Heart right ventricle (tissue), 16 donors: ENCODE data around the gene IL17REL. TPM values are rescaled to one million over a fixed set of nuclear protein-coding genes. Genes with fewer than 3 reads are reported as not detected.
"Not testable (repeated sequence)": the region's sequence is repeated elsewhere in the genome, so short reads cannot be mapped to it uniquely, and the experiment has no call there.

ENCODE experiments used
- ATAC-seq, 8 donors: fragments of 200-7000 bp; cut with Tn5 transposase; one replicate each; pipeline ENCODE4 v1.9.1; 2020; ENCODE audit warnings: mild to moderate bottlenecking in 8 of 8, moderate library complexity in 8 of 8, moderate number of reproducible peaks in 1 of 8
- DNase-seq, 2 donors: peaks; one replicate each; pipeline ENCODE4 v3.0.0-alpha.2; 2020
- H3K27ac ChIP-seq, 10 donors: fragments of 200-600 bp; sonication (generic) in 2 of 10; one replicate each; pipeline versions ENCODE4 v1.5.0 to v1.8.0; 2020 to 2022; ENCODE audit warnings: mild to moderate bottlenecking in 3 of 10
- H3K27me3 ChIP-seq, 7 donors: fragments of 200-600 bp; one replicate each; pipeline ENCODE4 v1.8.0; 2021 to 2022; ENCODE audit warnings: mild to moderate bottlenecking in 2 of 7
- H3K36me3 ChIP-seq, 9 donors: fragments of 200-600 bp; sonication (generic) in 1 of 9; one replicate each; pipeline versions ENCODE4 v1.5.0 to v1.8.0; 2020 to 2022; ENCODE audit warnings: mild to moderate bottlenecking in 2 of 9
- H3K4me1 ChIP-seq, 9 donors: fragments of 200-600 bp; sonication (generic) in 1 of 9; one replicate each; pipeline versions ENCODE4 v1.5.0 to v1.8.0; 2020 to 2022; ENCODE audit warnings: mild to moderate bottlenecking in 4 of 9
- H3K4me3 ChIP-seq, 10 donors: fragments of 200-600 bp; sonication (generic) in 2 of 10; one replicate each; pipeline versions ENCODE4 v1.5.0 to v1.8.0; 2020 to 2022; ENCODE audit warnings: mild to moderate bottlenecking in 7 of 10, moderate library complexity in 2 of 10
- H3K9me3 ChIP-seq, 11 donors: fragments of 200-600 bp in 10 of 11; sonication (generic) in 2 of 11; one replicate each; pipeline versions ENCODE4 v1.5.0 to v1.8.0; 2013 to 2022; ENCODE audit warnings: mild to moderate bottlenecking in 2 of 11, control low read depth in 1 of 11, moderate library complexity in 1 of 11
- WGBS, 2 donors: extraction: QIAGEN DNeasy Blood & Tissue Kit; methylation state at CpG; one replicate each; pipeline ENCODE4 v1.1.7; 2013; ENCODE audit warnings: inconsistent platforms in 1 of 2; 5-methylcytosine and 5-hydroxymethylcytosine counted together
- intact Hi-C, 10 donors: fragments of 100-400 bp; cut with DNase I; formaldehyde crosslinking; loops; one replicate each; pipeline versions ENCODE4 v1.11.1 to v1.14.2; 2022
- polyA plus RNA-seq, 2 donors: library from polyadenylated mRNA; stranded (reverse); fragments of 200-250 nt; gene quantifications; one replicate each; pipeline ENCODE4 v1.2.3, GENCODE V29; 2013
- total RNA-seq, 10 donors: library from RNA; stranded (reverse); fragmentation: NEBNext Ultra II Directional in 3 of 10; extraction: Animal tissue kit (Norgen Biotek cat#: 25700) in 3 of 10; gene quantifications; one replicate each; pipeline versions ENCODE4 v1.2.1 to v1.2.4, GENCODE V29; 2021 to 2023
- TF ChIP-seq, protein P1 (sequence below), 9 donors: fragments of 200-600 bp; sonication (generic) in 2 of 9; IDR thresholded peaks; one replicate each; pipeline versions ENCODE4 v1.5.0 to v1.8.0; 2021 to 2022; ENCODE audit warnings: antibody characterized with exemption in 9 of 9, mild to moderate bottlenecking in 5 of 9, moderate library complexity in 1 of 9
- donor health status: Arrhythmogenic right ventricular cardiomyopathy.
- donor health status: ischemic (EF 13 %, LVEDD 7.1; RV severe dilation, severe dysfunction).
- donor health status: healthy with polysubstance abuse.
- donor health status: DM: no; HTN: yes; CAD: no.
- donor health status: DM: no; HTN: no; CAD: no.
- donor health status: ischemic (EF 25% LVEDD 6.9; RV normal size, moderate dysfunction).
- donor health status: ischemic (EF 25% LVEDD 5.7; RV mildly dilated, moderate dysfunction).
- donor health status: healthy.
- donor health status: DM: yes; HTN: yes; CAD: no.
- donor health status: Ischemic cardiomyopathy.
- donor health status: ischemic (EF 35%, LVEDD 5.7; RV mildly dilated, moderate dysfunction).
- donor health status: nonischemic (EF 11% LVEDD 7.7; RV severe dilation, severe dysfunction).
- donor health status: DM: yes; HTN: yes; CAD: no.
- donor health status: PGD.
- donor health status: ischemic (EF 29% LVEDD 5.4; RV normal size, mild dysfunction).
- donor health status: nonischemic (EF 23%, LVEDD 6.1; RV moderate dilation, normal function).

IL17REL gene
- total and polyA plus RNA-seq, 12 donors: 0.11 TPM; not detected in 11

DNA sequence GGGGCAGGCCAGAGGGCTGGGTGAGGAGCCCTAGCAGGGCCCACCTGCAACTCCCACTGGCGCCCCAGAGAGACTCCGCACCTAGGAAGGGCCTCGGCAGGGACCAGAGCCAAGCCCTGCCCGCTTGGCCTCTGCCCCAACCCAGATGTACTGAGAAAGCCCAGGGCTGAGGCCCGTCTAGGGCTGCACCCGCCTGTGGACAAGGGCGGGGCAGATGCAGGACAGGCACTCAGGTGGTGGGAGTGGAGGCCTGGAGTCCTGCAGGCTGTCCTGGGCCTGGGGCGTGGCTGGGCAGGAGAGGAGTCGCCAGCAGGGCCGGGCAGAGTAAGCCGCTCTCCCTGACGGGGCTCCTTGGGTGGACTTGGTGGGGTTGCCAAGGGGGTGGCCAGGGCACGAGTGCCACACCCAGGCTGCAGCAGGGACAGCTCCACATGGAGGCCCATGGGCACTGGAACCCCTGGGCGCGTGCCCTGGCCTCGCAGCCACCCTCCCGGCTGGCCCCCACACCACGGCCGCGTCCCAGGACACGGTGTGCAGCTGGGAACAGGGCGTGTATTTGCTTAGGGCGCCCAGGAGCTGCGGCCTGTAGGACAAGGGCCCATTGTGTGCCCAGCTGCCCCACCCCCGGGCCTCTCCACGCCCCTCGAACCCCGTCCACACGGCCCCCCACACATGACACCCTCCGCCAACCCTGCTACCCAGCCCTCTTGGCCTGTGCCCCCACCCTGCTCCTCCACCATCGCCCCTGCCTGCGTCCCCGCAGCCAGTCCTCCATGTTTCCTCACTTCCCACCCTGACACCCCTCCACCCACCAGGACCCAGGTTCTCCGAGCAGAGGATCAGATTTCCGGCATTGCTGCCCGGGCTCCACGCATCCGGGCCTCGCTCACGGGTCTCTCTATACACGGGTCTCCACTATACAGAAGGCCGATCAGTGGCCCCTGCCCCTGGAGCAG, 63.3 kb downstream of the IL17REL start:
- H3K27ac ChIP-seq: no peak overlapping the region
- intact Hi-C loops: no loop called here
- DNase-seq: no peak
- 81 to 83% methylated on average over 42 of the region's 42 CpGs for WGBS, 2 donors
- H3K9me3 ChIP-seq: no peaks in the 10 kb centered on the region
- ATAC-seq: peak in 7 of 8 donors; percentile 5 to 53 (median 36)
- H3K4me3 ChIP-seq: no peak overlapping the region
- TF ChIP-seq, protein P1, sequence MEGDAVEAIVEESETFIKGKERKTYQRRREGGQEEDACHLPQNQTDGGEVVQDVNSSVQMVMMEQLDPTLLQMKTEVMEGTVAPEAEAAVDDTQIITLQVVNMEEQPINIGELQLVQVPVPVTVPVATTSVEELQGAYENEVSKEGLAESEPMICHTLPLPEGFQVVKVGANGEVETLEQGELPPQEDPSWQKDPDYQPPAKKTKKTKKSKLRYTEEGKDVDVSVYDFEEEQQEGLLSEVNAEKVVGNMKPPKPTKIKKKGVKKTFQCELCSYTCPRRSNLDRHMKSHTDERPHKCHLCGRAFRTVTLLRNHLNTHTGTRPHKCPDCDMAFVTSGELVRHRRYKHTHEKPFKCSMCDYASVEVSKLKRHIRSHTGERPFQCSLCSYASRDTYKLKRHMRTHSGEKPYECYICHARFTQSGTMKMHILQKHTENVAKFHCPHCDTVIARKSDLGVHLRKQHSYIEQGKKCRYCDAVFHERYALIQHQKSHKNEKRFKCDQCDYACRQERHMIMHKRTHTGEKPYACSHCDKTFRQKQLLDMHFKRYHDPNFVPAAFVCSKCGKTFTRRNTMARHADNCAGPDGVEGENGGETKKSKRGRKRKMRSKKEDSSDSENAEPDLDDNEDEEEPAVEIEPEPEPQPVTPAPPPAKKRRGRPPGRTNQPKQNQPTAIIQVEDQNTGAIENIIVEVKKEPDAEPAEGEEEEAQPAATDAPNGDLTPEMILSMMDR (IDR thresholded peaks at IDR 0.05): no peak
- H3K36me3 ChIP-seq: no peaks in the 10 kb centered on the region
- peaks cover 14 to 34% (median 17%) of the 10 kb centered on the region in 9 donors for H3K4me1 ChIP-seq
- H3K27me3 ChIP-seq: no peaks in the 10 kb centered on the region

DNA sequence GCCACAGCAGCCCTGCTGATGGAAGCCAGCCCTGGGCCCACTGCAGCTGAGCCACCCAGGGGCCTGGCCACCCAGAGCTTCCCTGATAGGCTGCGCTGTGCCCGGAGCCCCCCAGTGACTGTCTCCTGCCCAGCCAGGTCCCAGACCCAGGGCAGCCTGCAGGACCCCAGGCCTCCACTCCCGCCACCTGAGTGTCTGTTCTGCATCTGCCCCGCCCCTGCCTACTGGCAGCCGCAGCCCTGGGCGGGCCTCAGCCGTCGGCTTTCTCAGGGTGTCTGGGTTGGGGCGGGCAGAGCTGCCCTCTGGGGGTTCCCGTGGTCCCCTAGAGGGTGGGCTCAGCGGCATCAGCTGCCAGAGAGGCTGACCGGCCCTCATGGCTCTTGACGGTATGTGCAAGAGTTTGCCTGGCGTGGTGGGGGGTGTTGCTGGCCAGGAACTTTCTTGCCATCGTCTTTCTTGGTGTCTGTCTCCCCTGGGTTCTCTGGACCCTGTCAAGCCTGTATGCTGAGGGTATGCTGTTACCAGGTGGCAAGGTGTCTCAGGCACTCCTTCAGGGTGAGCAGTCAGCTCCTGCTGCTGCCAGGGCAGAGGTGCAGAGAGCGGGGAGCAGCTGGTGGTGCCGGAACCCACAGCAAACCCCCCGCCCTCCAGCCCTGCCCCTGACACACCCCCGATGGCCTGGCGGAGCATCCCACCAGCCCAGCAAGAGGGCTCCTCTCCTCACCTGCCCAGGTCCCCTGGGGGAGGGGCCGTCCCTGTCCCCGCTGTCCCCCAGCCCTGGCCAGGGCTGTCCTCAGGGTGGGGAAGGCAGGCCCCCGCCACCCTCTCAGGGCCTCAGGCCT, 64.2 kb downstream of the IL17REL start:
- ATAC-seq (peak in 2 of 8 donors; percentile 3 to 5), DNase-seq (no peak)
- 86 to 88% methylated on average over 21 to 23 of the region's 23 CpGs for WGBS, 2 donors
- intact Hi-C loops: no loop called here
- Histone ChIP-seq H3K9me3 (no peaks in the 10 kb centered on the region), H3K27ac (no peak overlapping the region), H3K36me3 (no peaks in the 10 kb centered on the region), H3K4me3 (no peak overlapping the region), H3K27me3 (no peaks in the 10 kb centered on the region), H3K4me1 (peaks cover 5 to 25% (median 8%) of the 10 kb centered on the region in 9 donors)
- TF ChIP-seq, protein P1 (IDR thresholded peaks at IDR 0.05): no peak

DNA sequence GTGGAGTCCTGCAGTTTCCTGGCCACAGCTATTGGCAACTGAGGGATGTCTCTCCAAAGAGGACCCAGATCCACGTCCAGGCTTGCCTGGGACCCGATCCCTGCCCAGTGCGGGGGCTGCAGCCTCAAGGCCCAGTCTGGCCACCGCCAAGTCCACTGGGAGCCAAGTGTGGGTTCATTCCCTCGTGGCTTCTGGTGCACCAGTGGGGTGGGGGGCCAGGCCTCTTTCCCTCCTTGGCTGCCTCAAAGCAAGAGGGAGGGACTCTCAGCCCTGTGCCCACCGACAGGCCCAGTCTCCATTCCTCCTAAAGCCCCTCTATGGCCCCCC, 65.3 kb downstream of the IL17REL start:
- intact Hi-C loops: no loop called here
- 86 to 88% methylated on average over 6 of the region's 6 CpGs for WGBS, 2 donors
- no peak for DNase-seq
- TF ChIP-seq, protein P1 (IDR thresholded peaks at IDR 0.05): no peak
- H3K4me1 ChIP-seq: peaks cover 0 to 14% (median 4%) of the 10 kb centered on the region in 9 donors
- H3K27me3 ChIP-seq: no peaks in the 10 kb centered on the region
- no peak for ATAC-seq
- H3K4me3 ChIP-seq: no peak overlapping the region
- H3K27ac ChIP-seq: no peak overlapping the region
- H3K36me3 ChIP-seq: no peaks in the 10 kb centered on the region
- H3K9me3 ChIP-seq: no peaks in the 10 kb centered on the region

DNA sequence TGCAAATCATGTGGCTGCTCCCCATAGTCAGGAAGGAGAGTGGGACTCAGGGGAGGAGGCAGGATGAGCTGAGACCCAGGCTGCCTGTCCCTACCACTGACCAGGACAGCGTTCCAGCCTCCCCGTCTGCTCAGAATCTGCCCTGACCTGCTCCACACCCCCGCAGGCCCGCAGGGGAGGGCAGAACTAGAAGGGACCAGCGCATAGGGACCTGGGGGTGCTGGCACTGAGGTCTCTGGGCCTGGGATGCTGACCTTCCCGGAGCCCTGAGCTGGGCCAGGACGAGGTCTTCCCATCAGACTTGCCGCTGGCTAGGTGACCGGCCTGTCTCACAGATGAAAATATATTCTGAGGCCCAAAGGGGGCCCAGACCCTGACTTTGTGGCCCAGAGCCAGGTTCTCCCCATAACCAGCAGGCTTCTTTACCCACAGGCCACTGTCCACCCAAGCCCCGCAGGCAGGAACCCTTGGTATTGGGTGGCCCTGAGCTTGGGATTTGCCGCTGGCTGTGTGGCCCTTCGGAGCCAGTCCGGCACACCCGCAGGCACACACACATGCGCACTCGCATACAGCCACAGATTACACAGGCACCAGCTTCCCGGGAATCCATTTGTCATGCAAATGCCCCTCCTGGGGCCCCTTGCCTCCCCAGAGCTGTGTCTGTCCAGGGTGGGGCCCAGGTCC, 65.8 kb downstream of the IL17REL start:
- intact Hi-C loops: no loop called here
- TF ChIP-seq, protein P1 (IDR thresholded peaks at IDR 0.05): no peak
- Histone ChIP-seq H3K27me3 (no peaks in the 10 kb centered on the region), H3K27ac (no peak overlapping the region), H3K9me3 (no peaks in the 10 kb centered on the region), H3K4me3 (no peak overlapping the region), H3K4me1 (peaks cover 0 to 12% (median 4%) of the 10 kb centered on the region in 9 donors), H3K36me3 (no peaks in the 10 kb centered on the region)
- 86 to 89% methylated on average over 17 of the region's 17 CpGs for WGBS, 2 donors
- ATAC-seq (no peak), DNase-seq (no peak)

DNA sequence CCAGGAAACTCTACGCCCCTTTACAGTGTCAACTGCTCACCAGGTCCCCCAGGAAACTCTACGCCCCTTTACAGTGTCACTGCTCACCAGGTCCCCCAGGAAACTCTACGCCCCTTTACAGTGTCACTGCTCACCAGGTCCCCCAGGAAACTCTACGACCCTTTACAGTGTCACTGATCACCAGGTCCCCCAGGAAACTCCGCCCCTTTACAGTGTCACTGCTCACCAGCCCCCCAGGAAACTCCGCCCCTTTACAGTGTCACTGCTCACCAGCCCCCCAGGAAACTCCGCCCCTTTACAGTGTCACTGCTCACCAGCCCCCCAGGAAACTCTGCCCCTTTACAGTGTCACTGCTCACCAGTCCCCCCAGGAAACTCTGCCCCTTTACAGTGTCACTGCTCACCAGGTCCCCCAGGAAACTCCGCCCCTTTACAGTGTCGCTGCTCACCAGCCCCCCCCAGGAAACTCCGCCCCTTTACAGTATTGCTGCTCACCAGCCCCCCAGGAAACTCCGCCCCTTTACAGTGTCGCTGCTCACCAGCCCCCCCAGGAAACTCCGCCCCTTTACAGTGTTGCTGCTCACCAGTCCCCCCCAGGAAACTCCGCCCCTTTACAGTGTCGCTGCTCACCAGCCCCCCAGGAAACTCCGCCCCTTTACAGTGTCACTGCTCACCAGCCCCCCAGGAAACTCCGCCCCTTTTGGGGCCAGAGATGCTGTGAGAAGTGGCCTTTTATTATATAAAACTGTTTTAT, 67.3 kb downstream of the IL17REL start:
- intact Hi-C loops, H3K9me3 ChIP-seq, H3K36me3 ChIP-seq, H3K27me3 ChIP-seq, DNase-seq, ATAC-seq, H3K4me3 ChIP-seq: not testable (repeated sequence)
- peak overlapping the region in 1 of 10 donors; percentile 62 for H3K27ac ChIP-seq
- H3K4me1 ChIP-seq: peaks cover 0 to 12% (median 4%) of the 10 kb centered on the region in 9 donors
- WGBS, 2 donors: 88 to 89% methylated on average over 17 of the region's 17 CpGs
